Measurements from ENCODE around the gene TECTB.

TECTB gene

DNA sequence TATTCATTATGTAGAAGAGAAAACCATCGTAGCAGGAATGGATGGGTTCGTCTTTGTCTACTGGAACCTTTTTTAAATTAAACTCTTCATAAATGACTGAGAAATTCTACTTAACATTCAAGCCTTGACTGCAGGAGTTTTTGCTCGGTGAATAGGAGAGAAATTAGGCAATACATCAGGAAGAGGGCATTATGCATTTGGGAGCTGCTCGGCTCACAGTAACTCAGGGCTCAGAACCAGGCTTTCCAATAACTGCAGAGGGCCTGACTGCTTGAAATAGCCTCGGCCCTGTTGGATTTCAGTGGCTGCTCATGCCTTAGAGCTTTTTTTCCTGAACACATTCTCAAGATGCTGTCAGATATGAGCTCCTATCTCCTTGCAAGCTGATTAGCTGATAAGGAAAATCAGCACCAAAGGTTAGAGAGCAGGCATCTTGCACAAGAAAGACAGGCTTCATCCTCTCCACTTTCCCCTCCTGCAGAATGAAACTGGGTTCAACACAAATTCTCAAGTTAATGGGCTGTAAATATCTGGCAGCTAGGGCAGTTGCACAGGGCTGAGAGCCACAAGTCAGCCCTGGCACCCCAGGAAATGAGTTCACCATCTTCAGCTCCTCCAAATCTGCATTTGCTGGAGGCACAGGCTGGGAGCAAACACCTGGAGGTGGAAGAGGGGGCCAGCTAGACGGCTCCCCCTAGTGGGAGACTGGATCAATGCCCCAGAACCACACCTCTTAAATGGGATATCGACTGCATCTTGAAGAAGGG is 24.3 kb downstream of the TECTB start:
- WGBS, 2 experiments (ENCODE audit: insufficient coverage in 2 of 2): 29 to 36% methylated on average over 4 of the region's 7 CpGs
- Histone ChIP-seq H3K36me3 (ENCODE audit: control insufficient read depth, insufficient read depth, low read length) (no peaks in the 10 kb centered on the region), H3K4me1 (ENCODE audit: control insufficient read depth, insufficient read depth, low read length, poor library complexity, severe bottlenecking) (no peaks in the 10 kb centered on the region), H3K27ac (ENCODE audit: low read depth, low read length, severe bottlenecking) (no peak overlapping the region), H3K4me3 (ENCODE audit: extremely low read depth, insufficient read depth, low read length, poor library complexity, severe bottlenecking) (no peak overlapping the region), H3K9me3 (ENCODE audit: control insufficient read depth, low read length) (no peaks in the 10 kb centered on the region)

DNA sequence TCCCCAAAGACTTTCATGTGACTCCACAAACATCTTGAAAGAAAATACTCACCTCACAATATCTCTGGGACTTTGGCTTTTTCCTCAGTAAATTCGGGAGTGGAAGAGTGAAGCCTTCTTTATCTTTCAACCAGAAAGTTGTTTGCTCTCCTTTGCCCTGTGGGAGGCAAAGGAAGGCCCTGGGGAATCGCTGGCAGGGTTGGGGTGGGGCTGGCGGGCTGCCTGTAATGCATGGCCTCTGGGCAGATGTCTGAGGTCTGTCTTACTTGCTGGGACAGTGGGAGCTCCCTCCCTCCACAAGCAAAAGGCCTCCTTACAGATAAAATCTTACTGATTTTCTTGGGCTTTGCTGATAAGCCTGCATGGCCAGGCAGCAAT is 24.9 kb downstream of the TECTB start:
- Histone ChIP-seq H3K36me3 (ENCODE audit: control insufficient read depth, insufficient read depth, low read length) (no peaks in the 10 kb centered on the region), H3K9me3 (ENCODE audit: control insufficient read depth, low read length) (no peaks in the 10 kb centered on the region), H3K27ac (ENCODE audit: low read depth, low read length, severe bottlenecking) (no peak overlapping the region), H3K4me3 (ENCODE audit: extremely low read depth, insufficient read depth, low read length, poor library complexity, severe bottlenecking) (no peak overlapping the region), H3K4me1 (ENCODE audit: control insufficient read depth, insufficient read depth, low read length, poor library complexity, severe bottlenecking) (no peaks in the 10 kb centered on the region)
- 13% methylated on average over 2 of the region's 3 CpGs; no CpG with 5 or more reads in 1 of the 2 experiments for WGBS, 2 experiments (ENCODE audit: insufficient coverage in 2 of 2)

DNA sequence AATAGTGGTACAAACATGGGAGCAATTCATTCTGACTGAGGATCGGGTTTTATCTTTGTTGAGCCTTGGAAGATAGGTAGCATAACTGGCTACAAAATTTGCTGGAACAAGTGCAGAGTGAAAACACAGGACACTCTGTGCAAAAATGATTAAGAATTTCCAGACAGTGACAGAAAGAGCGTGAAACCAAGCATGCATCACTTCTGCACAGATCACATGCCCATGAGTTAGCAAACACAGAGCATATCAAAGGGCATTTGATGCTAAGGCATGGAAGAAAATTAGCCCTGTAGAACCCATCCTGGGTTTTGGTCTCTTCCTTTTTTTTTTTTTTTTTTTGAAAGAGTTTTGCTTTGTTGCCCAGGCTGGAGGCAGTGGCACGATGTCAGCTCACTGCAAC is 28.3 kb downstream of the TECTB start:
- 91 to 94% methylated on average over 2 to 3 of the region's 3 CpGs for WGBS, 2 experiments (ENCODE audit: insufficient coverage in 2 of 2)
- H3K4me1 ChIP-seq (ENCODE audit: control insufficient read depth, insufficient read depth, low read length, poor library complexity, severe bottlenecking): no peaks in the 10 kb centered on the region
- no peak overlapping the region for H3K4me3 ChIP-seq (ENCODE audit: extremely low read depth, insufficient read depth, low read length, poor library complexity, severe bottlenecking)
- no peaks in the 10 kb centered on the region for H3K9me3 ChIP-seq (ENCODE audit: control insufficient read depth, low read length)
- no peak overlapping the region for H3K27ac ChIP-seq (ENCODE audit: low read depth, low read length, severe bottlenecking)
- H3K36me3 ChIP-seq (ENCODE audit: control insufficient read depth, insufficient read depth, low read length): no peaks in the 10 kb centered on the region

DNA sequence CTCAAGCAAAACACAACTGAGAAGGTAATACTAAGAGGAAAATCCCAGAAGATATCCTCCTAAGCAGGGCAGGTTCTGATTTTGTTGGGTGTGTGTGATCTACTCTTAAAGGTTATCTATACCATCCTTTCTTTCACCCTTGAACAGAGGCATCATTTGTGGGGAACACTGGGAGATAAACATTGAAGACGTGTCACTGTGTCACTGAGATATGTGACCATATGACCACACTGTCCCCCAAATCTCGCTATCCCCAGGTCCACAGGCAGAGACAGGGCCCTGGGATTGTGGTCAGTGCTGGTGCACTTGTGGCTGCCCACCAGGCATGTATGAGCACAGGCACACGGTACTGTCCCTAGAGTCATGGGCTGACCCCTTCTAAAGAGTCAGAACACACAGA is 30.0 kb downstream of the TECTB start:
- Histone ChIP-seq H3K36me3 (ENCODE audit: control insufficient read depth, insufficient read depth, low read length) (no peaks in the 10 kb centered on the region), H3K4me3 (ENCODE audit: extremely low read depth, insufficient read depth, low read length, poor library complexity, severe bottlenecking) (no peak overlapping the region), H3K27ac (ENCODE audit: low read depth, low read length, severe bottlenecking) (no peak overlapping the region), H3K9me3 (ENCODE audit: control insufficient read depth, low read length) (no peaks in the 10 kb centered on the region), H3K4me1 (ENCODE audit: control insufficient read depth, insufficient read depth, low read length, poor library complexity, severe bottlenecking) (no peaks in the 10 kb centered on the region)
- WGBS, 2 experiments (ENCODE audit: insufficient coverage in 2 of 2): 89 to 97% methylated on average over 3 of the region's 3 CpGs

DNA sequence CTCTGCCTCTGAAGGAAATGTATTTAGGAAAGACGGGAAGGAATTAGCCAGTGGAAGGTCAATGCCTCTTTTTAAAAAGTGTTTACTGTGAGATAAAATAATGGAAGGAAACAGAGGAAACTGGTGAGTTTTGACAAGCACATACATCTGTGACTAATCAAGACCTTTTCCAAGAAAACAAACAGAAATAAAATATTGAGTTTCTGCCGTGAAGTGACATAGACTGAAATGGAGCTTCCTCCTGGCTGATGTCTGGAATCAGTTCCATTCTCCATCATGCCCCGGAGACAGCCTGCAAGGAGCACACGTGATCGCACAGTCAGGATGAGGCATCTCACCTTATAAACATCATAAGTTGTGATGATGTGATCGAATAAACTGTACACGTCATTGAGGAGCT is 30.7 kb downstream of the TECTB start:
- no peaks in the 10 kb centered on the region for H3K36me3 ChIP-seq (ENCODE audit: control insufficient read depth, insufficient read depth, low read length)
- H3K4me1 ChIP-seq (ENCODE audit: control insufficient read depth, insufficient read depth, low read length, poor library complexity, severe bottlenecking): no peaks in the 10 kb centered on the region
- no peak overlapping the region for H3K27ac ChIP-seq (ENCODE audit: low read depth, low read length, severe bottlenecking)
- no peak overlapping the region for H3K4me3 ChIP-seq (ENCODE audit: extremely low read depth, insufficient read depth, low read length, poor library complexity, severe bottlenecking)
- 90 to 92% methylated on average over 2 to 3 of the region's 7 CpGs for WGBS, 2 experiments (ENCODE audit: insufficient coverage in 2 of 2)
- no peaks in the 10 kb centered on the region for H3K9me3 ChIP-seq (ENCODE audit: control insufficient read depth, low read length)

DNA sequence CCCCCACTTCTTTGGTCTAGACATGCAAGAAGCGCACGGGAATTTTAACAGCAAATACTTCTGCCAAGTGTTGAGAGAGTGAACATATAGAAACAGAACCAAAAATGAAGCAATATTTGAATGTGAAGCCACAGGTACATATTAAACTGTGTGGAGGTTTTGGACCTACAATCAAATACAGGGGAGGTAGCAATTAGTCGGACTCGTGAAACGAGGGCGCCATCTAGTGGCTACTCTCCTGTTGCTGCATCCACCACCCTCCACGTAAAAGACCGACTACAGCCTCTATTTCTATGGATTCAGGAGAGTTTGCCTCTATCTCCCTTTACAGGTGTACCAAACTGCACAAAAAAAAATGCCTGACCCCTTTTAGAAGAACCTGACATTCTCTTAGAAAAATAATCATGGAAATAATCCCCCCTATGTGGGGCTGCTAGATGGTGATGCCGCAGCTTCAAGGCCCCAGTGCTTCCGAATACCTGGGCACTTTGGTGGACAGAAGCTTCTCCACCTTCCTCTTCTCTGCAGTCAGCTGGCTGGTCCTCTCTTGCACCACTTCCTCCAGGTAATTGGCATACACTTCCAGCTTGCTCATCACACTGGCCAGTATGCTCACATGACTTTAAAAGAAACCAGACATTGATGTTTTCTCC is 31.7 kb downstream of the TECTB start:
- H3K4me3 ChIP-seq (ENCODE audit: extremely low read depth, insufficient read depth, low read length, poor library complexity, severe bottlenecking): no peak overlapping the region
- WGBS, 2 experiments (ENCODE audit: insufficient coverage in 2 of 2): 19 to 24% methylated on average over 8 of the region's 10 CpGs
- no peaks in the 10 kb centered on the region for H3K36me3 ChIP-seq (ENCODE audit: control insufficient read depth, insufficient read depth, low read length)
- H3K9me3 ChIP-seq (ENCODE audit: control insufficient read depth, low read length): no peaks in the 10 kb centered on the region
- no peak overlapping the region for H3K27ac ChIP-seq (ENCODE audit: low read depth, low read length, severe bottlenecking)
- H3K4me1 ChIP-seq (ENCODE audit: control insufficient read depth, insufficient read depth, low read length, poor library complexity, severe bottlenecking): no peaks in the 10 kb centered on the region

DNA sequence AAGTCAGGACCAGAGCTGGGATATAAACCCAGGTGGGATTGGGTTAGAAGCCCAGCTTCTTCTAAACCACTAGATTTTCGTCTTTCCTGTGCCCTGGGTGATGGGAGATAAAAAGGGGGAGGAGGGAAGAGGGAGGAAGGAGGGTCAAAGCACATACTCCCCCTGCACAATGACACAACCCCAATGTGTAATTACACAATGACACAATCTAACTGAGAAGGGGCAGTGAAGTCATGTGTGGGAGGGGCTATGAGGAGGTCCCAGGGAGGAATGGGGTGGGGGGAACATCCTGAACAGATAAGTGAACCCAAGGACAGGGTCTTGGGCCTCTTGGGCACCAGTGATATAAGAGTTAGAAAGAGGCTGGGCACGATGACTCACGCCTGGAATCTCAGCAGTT is 44.5 kb downstream of the TECTB start:
- WGBS, 2 experiments (ENCODE audit: insufficient coverage in 2 of 2): 100% methylated on average over 1 to 2 of the region's 3 CpGs

DNA sequence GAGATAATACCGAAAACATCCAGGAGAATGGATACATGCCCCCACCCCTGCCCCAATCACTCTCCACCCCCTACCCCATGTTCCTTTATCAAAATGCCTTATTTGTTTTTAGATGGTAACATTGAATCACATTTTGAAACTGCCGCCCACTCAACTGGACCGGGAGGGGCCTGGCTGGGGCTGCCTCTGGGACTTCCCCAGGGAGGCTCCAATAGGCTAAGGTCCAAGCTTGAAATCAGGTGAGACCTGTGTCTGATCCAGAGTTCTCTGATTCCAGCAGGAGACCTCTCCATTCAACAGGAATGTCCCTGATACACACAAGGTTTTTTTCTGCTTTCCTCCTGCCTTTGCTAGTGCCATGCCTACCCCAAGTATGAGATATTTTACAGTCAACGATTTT is 47.0 kb downstream of the TECTB start:
- no peaks in the 10 kb centered on the region for H3K9me3 ChIP-seq (ENCODE audit: control insufficient read depth, low read length)
- H3K36me3 ChIP-seq (ENCODE audit: control insufficient read depth, insufficient read depth, low read length): no peaks in the 10 kb centered on the region
- WGBS, 2 experiments (ENCODE audit: insufficient coverage in 2 of 2): 97 to 100% methylated on average over 3 of the region's 4 CpGs
- no peak overlapping the region for H3K27ac ChIP-seq (ENCODE audit: low read depth, low read length, severe bottlenecking)
- peaks cover 3% of the 10 kb centered on the region for H3K4me1 ChIP-seq (ENCODE audit: control insufficient read depth, insufficient read depth, low read length, poor library complexity, severe bottlenecking)
- H3K4me3 ChIP-seq (ENCODE audit: extremely low read depth, insufficient read depth, low read length, poor library complexity, severe bottlenecking): no peak overlapping the region

More for the DNA sequence above, 44.5 kb downstream of the TECTB start:
- H3K4me3 ChIP-seq (ENCODE audit: extremely low read depth, insufficient read depth, low read length, poor library complexity, severe bottlenecking): no peak overlapping the region
- no peaks in the 10 kb centered on the region for H3K9me3 ChIP-seq (ENCODE audit: control insufficient read depth, low read length)
- peaks cover 3% of the 10 kb centered on the region for H3K4me1 ChIP-seq (ENCODE audit: control insufficient read depth, insufficient read depth, low read length, poor library complexity, severe bottlenecking)
- H3K27ac ChIP-seq (ENCODE audit: low read depth, low read length, severe bottlenecking): no peak overlapping the region
- no peaks in the 10 kb centered on the region for H3K36me3 ChIP-seq (ENCODE audit: control insufficient read depth, insufficient read depth, low read length)

DNA sequence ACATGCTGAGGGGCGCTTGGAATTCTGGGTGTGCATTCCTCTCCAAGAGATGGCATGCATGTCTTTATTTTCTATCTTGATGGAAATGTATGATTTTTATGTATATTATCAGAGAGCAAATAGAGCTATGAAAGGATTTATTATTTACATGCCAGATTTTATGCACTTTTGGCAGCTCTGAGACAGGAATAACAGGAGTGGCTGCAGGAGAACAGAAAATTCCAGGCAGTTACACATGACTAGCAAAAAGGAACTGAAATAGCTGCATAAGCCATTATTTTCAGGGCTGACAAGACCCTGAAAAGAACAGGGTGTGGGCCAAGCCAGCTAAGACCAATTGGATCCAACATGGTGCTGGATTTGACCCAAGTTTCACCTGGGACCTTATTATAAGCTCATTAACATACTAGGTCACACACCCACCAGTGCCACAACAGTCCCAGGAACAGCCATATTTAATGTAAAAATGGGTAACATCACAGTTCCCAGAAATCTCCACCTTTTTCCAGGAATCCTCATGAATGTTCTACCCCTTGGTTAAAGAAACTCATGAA is 47.5 kb downstream of the TECTB start:
- Histone ChIP-seq H3K9me3 (ENCODE audit: control insufficient read depth, low read length) (no peaks in the 10 kb centered on the region), H3K4me1 (ENCODE audit: control insufficient read depth, insufficient read depth, low read length, poor library complexity, severe bottlenecking) (peaks cover 3% of the 10 kb centered on the region), H3K27ac (ENCODE audit: low read depth, low read length, severe bottlenecking) (no peak overlapping the region), H3K36me3 (ENCODE audit: control insufficient read depth, insufficient read depth, low read length) (no peaks in the 10 kb centered on the region), H3K4me3 (ENCODE audit: extremely low read depth, insufficient read depth, low read length, poor library complexity, severe bottlenecking) (no peak overlapping the region)
- no CpG with 5 or more reads among the region's 1 CpG for WGBS, 2 experiments (ENCODE audit: insufficient coverage in 2 of 2)

DNA sequence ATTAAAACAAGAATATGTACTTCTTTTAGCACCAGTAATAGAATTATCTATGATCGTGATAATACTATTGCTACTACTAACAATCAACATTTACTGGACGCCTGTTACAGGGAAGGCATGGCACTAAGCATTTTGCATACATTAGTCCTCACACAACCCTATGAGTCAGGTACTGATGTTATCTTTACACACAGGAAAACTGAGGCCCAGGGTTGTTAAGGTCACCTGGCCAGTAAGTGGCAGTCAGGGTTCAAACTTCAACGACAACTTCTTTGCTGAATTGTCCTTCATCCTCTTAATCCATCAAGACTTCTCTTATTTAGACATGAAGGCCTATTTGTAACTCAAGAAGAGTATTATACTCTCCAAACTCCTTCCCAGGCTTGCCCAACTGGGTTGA is 48.8 kb downstream of the TECTB start:
- Histone ChIP-seq H3K27ac (ENCODE audit: low read depth, low read length, severe bottlenecking) (no peak overlapping the region), H3K36me3 (ENCODE audit: control insufficient read depth, insufficient read depth, low read length) (no peaks in the 10 kb centered on the region), H3K4me3 (ENCODE audit: extremely low read depth, insufficient read depth, low read length, poor library complexity, severe bottlenecking) (no peak overlapping the region), H3K4me1 (ENCODE audit: control insufficient read depth, insufficient read depth, low read length, poor library complexity, severe bottlenecking) (peaks cover 3% of the 10 kb centered on the region), H3K9me3 (ENCODE audit: control insufficient read depth, low read length) (no peaks in the 10 kb centered on the region)
- WGBS, 2 experiments (ENCODE audit: insufficient coverage in 2 of 2): 88 to 100% methylated on average over 1 to 2 of the region's 3 CpGs
